Loucy (cell line): Measurements from ENCODE around the gene ABLIM2.

Source experiments
- H2AFZ ChIP-seq: fragments of 200-600 bp; sonication (generic); 2 replicates; pipeline ENCODE4 v1.6.0; 2016; ENCODE audit warnings: antibody characterized with exemption, mild to moderate bottlenecking, low read length, moderate library complexity
- H3F3A ChIP-seq: fragments of 200-600 bp; 2 replicates; pipeline ENCODE4 v1.6.0; 2016; ENCODE audit warnings: antibody characterized with exemption, low read depth, mild to moderate bottlenecking
- H3K27me3 ChIP-seq: fragments of 200-600 bp; sonication (generic); 2 replicates; pipeline ENCODE4 v1.6.1; 2014; ENCODE audit warnings: low read length, mild to moderate bottlenecking; ENCODE audit not compliant: insufficient read depth, poor library complexity, severe bottlenecking
- H3K36me3 ChIP-seq: fragments of 200-600 bp; sonication (generic); 2 replicates; pipeline ENCODE4 v1.6.1; 2016; ENCODE audit warnings: low read length; ENCODE audit not compliant: insufficient read depth
- H3K4me1 ChIP-seq: fragments of 200-600 bp; sonication (generic); 2 replicates; pipeline ENCODE4 v1.5.1; 2014; ENCODE audit warnings: low read length, mild to moderate bottlenecking; ENCODE audit not compliant: insufficient read depth, poor library complexity, severe bottlenecking
- H3K4me2 ChIP-seq: fragments of 200-600 bp; sonication (generic); 2 replicates; pipeline ENCODE4 v1.6.0; 2014; ENCODE audit warnings: antibody characterized with exemption, low read length, low read depth, mild to moderate bottlenecking; ENCODE audit not compliant: poor library complexity, severe bottlenecking
- H3K4me3 ChIP-seq: fragments of 200-600 bp; sonication (generic); 2 replicates; pipeline ENCODE4 v1.5.1; 2014; ENCODE audit warnings: low read length, mild to moderate bottlenecking, mixed read lengths; ENCODE audit not compliant: poor library complexity, severe bottlenecking
- H3K79me2 ChIP-seq: fragments of 200-600 bp; sonication (generic); 2 replicates; pipeline ENCODE4 v1.6.1; 2014; ENCODE audit warnings: low read length; ENCODE audit not compliant: insufficient read depth
- H3K9ac ChIP-seq: fragments of 200-600 bp; sonication (generic); 2 replicates; pipeline ENCODE4 v1.6.0; 2014; ENCODE audit warnings: mild to moderate bottlenecking, low read depth, low read length, moderate library complexity; ENCODE audit not compliant: poor library complexity, severe bottlenecking
- H3K9me2 ChIP-seq: fragments of 200-600 bp; sonication (generic); replicated peaks from 2 replicates; pipeline ENCODE4 v1.6.1; 2016; ENCODE audit warnings: low read depth, low read length, mixed read lengths
- H3K9me3 ChIP-seq: fragments of 200-600 bp; sonication (generic); 2 replicates; pipeline ENCODE4 v1.6.1; 2014; ENCODE audit warnings: mild to moderate bottlenecking, antibody characterized with exemption, low read length, low read depth; ENCODE audit not compliant: insufficient read depth
- H4K20me1 ChIP-seq: fragments of 200-600 bp; sonication (generic); 2 replicates; pipeline ENCODE4 v1.6.0; 2014; ENCODE audit warnings: antibody characterized with exemption, low read length, mild to moderate bottlenecking; ENCODE audit not compliant: insufficient read depth, poor library complexity, severe bottlenecking
- EZH2phosphoT487 ChIP-seq: fragments of 200-600 bp; IDR thresholded peaks from 2 replicates; pipeline ENCODE4 v1.6.1; 2018; ENCODE audit warnings: antibody characterized with exemption, mild to moderate bottlenecking, moderate library complexity, borderline replicate concordance
- TF ChIP-seq, protein P1 (sequence below): fragments of 200-600 bp; sonication (generic); conservative IDR thresholded peaks from 2 replicates; pipeline ENCODE4 v1.5.1; 2014; ENCODE audit warnings: mild to moderate bottlenecking, antibody characterized with exemption, low read length

Gene ABLIM2

DNA sequence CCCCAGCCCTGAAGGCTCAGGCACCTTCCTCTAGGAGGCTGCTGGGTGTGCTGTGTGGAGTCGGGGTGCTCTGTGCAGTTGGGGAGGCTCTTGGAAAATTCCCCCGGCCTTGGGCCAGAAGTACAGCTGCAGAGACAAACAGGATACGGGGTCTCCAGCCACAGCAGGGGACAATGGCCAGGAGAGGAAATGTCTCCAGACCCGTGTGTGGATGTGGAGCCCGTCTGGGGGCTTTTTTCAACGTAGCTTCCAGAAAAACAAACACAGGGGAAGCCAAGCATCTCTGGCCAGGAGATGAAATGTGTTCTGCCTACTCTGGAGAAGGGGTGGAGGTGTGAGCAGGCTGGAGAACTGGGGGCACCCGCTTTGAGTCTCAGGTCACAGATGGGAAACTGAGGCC, 36.8 kb upstream of the ABLIM2 start:
- Histone ChIP-seq H3K4me3 (no peak overlapping the region), H3K79me2 (peaks cover 13% of the 10 kb centered on the region), H3K9me3 (no peaks in the 10 kb centered on the region), H3K36me3 (no peaks in the 10 kb centered on the region), H3K9ac (no peak overlapping the region), H3K4me1 (peaks cover 32% of the 10 kb centered on the region), H2AFZ (no peak overlapping the region), H3K27me3 (no peaks in the 10 kb centered on the region), H3K9me2 (no peaks in the 10 kb centered on the region), H4K20me1 (no peaks in the 10 kb centered on the region), H3K4me2 (no peak overlapping the region), H3F3A (no peaks in the 10 kb centered on the region)
- TF ChIP-seq EZH2phosphoT487 = no peak
- TF ChIP-seq, protein P1, sequence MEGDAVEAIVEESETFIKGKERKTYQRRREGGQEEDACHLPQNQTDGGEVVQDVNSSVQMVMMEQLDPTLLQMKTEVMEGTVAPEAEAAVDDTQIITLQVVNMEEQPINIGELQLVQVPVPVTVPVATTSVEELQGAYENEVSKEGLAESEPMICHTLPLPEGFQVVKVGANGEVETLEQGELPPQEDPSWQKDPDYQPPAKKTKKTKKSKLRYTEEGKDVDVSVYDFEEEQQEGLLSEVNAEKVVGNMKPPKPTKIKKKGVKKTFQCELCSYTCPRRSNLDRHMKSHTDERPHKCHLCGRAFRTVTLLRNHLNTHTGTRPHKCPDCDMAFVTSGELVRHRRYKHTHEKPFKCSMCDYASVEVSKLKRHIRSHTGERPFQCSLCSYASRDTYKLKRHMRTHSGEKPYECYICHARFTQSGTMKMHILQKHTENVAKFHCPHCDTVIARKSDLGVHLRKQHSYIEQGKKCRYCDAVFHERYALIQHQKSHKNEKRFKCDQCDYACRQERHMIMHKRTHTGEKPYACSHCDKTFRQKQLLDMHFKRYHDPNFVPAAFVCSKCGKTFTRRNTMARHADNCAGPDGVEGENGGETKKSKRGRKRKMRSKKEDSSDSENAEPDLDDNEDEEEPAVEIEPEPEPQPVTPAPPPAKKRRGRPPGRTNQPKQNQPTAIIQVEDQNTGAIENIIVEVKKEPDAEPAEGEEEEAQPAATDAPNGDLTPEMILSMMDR = no peak

GRCh38 chr4:8194306-8195242, 36.0 kb upstream of the ABLIM2 start:
- Histone ChIP-seq H3K4me1 (peaks cover 24% of the 10 kb centered on the region), H3K9ac (no peak overlapping the region), H3K4me2 (no peak overlapping the region)

GRCh38 chr4:8192748-8193738, 34.4 kb upstream of the ABLIM2 start:
- Histone ChIP-seq H3K9me3 (no peaks in the 10 kb centered on the region), H3K36me3 (no peaks in the 10 kb centered on the region), H3K4me2 (no peak overlapping the region), H3K27me3 (no peaks in the 10 kb centered on the region), H4K20me1 (no peaks in the 10 kb centered on the region), H2AFZ (no peak overlapping the region), H3K79me2 (no peaks in the 10 kb centered on the region), H3K4me3 (no peak overlapping the region), H3K9ac (no peak overlapping the region), H3K4me1 (peaks cover 15% of the 10 kb centered on the region), H3K9me2 (no peaks in the 10 kb centered on the region), H3F3A (no peaks in the 10 kb centered on the region)
- TF ChIP-seq, protein P1 = peak; percentile 37
- no peak for TF ChIP-seq EZH2phosphoT487

More at GRCh38 chr4:8194306-8195242, 36.0 kb upstream of the ABLIM2 start:
- no peak for TF ChIP-seq EZH2phosphoT487
- H3K79me2 ChIP-seq = peaks cover 4% of the 10 kb centered on the region
- H3K4me3 ChIP-seq = no peak overlapping the region
- H3K9me2 ChIP-seq = no peaks in the 10 kb centered on the region
- no peaks in the 10 kb centered on the region for H3K9me3 ChIP-seq
- H4K20me1 ChIP-seq = no peaks in the 10 kb centered on the region
- no peaks in the 10 kb centered on the region for H3K27me3 ChIP-seq
- H3K36me3 ChIP-seq = no peaks in the 10 kb centered on the region
- no peak overlapping the region for H2AFZ ChIP-seq
- H3F3A ChIP-seq = no peaks in the 10 kb centered on the region
